Adrenal gland (tissue), 19 donors: ENCODE results near the gene GHR. TPM values are rescaled to one million over a fixed set of nuclear protein-coding genes. Genes with fewer than 3 reads are reported as not detected.

ENCODE experiments used
- DNase-seq, 7 donors: peaks; one replicate each; pipeline ENCODE4 v3.0.0-alpha.2; 2019 to 2020
- H3K27ac ChIP-seq, 5 donors: fragments of 200-600 bp; sonication (generic) in 4 of 5; 1 replicate in 3 of 5; 2 replicates in 2 of 5; pipeline versions ENCODE4 v1.5.1 to v1.8.0; 2016 to 2020; ENCODE audit warnings: mild to moderate bottlenecking in 1 of 5
- H3K27me3 ChIP-seq: fragments of 200-600 bp; 2 replicates; pipeline ENCODE4 v1.8.0; 2021
- H3K36me3 ChIP-seq, 2 donors: fragments of 200-600 bp; replicated peaks in 1 of 2; 1 replicate in 1 of 2; 2 replicates in 1 of 2; pipeline versions ENCODE4 v1.5.1 to v1.8.0; 2018 to 2022
- H3K4me1 ChIP-seq, 2 donors: fragments of 200-600 bp; replicated peaks in 1 of 2; 1 replicate in 1 of 2; 2 replicates in 1 of 2; pipeline versions ENCODE4 v1.5.1 to v1.8.0; 2018 to 2021
- H3K4me3 ChIP-seq, 4 donors: fragments of 200-600 bp; sonication (generic) in 3 of 4; one replicate each; pipeline ENCODE4 v1.5.1; 2016 to 2018
- H3K9me3 ChIP-seq, 3 donors: fragments of 200-600 bp; sonication (generic) in 1 of 3; replicated peaks in 1 of 3; 1 replicate in 2 of 3; 2 replicates in 1 of 3; pipeline versions ENCODE4 v1.5.1 to v1.8.0; 2016 to 2021
- CTCF ChIP-seq, 6 experiments: fragments of 450-650 bp in 4 of 6; fragments of 200-600 bp in 2 of 6; sonication (generic) in 1 of 6; IDR thresholded peaks; 1 replicate in 5 of 6; 2 replicates in 1 of 6; pipeline versions ENCODE4 v1.5.1 to v1.8.0; 2016 to 2021; ENCODE audit warnings: antibody characterized with exemption in 6 of 6, mild to moderate bottlenecking in 2 of 6, moderate library complexity in 1 of 6
- POLR2A ChIP-seq, 2 donors: fragments of 450-650 bp; IDR thresholded peaks; one replicate each; pipeline ENCODE4 v1.6.1; 2017; ENCODE audit warnings: antibody characterized with exemption in 2 of 2, mild to moderate bottlenecking in 2 of 2, moderate library complexity in 1 of 2
- WGBS, 4 donors: extraction: QIAGEN DNeasy Blood & Tissue Kit in 2 of 4; methylation state at CpG; one replicate each; pipeline versions ENCODE4 v1.1.5 to v1.1.7; 2013 to 2017; 5-methylcytosine and 5-hydroxymethylcytosine counted together
- intact Hi-C, 2 donors: fragments of 100-400 bp; cut with DNase I; formaldehyde crosslinking; loops; one replicate each; pipeline versions ENCODE4 v1.14.1 to v1.15.0; 2022 to 2023
- long read RNA-seq, 10 donors: library from polyadenylated mRNA in 3 of 10; unstranded in 2 of 10; stranded (forward) in 1 of 10; transcript quantifications; one replicate each; pipeline ENCODE4 v2.0.0 and lab custom pipeline, GENCODE V29; 2021 to 2026
- polyA plus RNA-seq, 3 donors: library from polyadenylated mRNA; stranded (reverse); fragments of 200-250 nt in 2 of 3; fragments of 350-450 nt in 1 of 3; fragmentation: Illumina TruSeq in 1 of 3; extraction: RNeasy Lipid Tissue Mini Kit (QIAGEN cat#74804) in 1 of 3; gene quantifications; one replicate each; pipeline ENCODE4 v1.2.3, GENCODE V29; 2013 to 2014
- total RNA-seq, 9 donors: library from RNA; depleted of rRNA in 4 of 9; stranded (reverse); fragments of >200 nt in 4 of 9; fragments of 120-200 nt in 1 of 9; fragmentation: NEBNext Ultra II Directional in 1 of 9; extraction: Animal tissue kit (Norgen Biotek cat#: 25700) in 1 of 9; gene quantifications; one replicate each; pipeline versions ENCODE4 v1.1.0 to v1.2.4, GENCODE V29; 2013 to 2023
- donor health status: healthy with polysubstance abuse.
- donor health status: Bipolar disorder and iron deficiency.
- donor health status: DM: yes; HTN: yes; CAD: no.
- donor health status: DM: no; HTN: no; CAD: no.
- donor health status: DM: no; HTN: no; CAD: no.
- donor health status: DM: yes; HTN: yes; CAD: no.

The GHR gene
- total RNA-seq (10 to 100 TPM in 6 of 9 donors, 1 to 10 TPM in 3; 8.2 to 17.1 (median 12.1) TPM), polyA plus RNA-seq (1 to 10 TPM; 2.9 to 6.4 (median 4.3) TPM)
- long read RNA-seq, donor 1, full-length matches to known transcripts = 1 of 1 reads
- long read RNA-seq, donor 1, partial matches to known transcripts = 0 of 1 reads
- long read RNA-seq, donor 1, other reads (novel, unspliced or antisense) = 0 of 1 reads
- long read RNA-seq, donor 2, full-length matches to known transcripts = 1 of 1 reads
- long read RNA-seq, donor 2, partial matches to known transcripts = 0 of 1 reads
- long read RNA-seq, donor 2, other reads (novel, unspliced or antisense) = 0 of 1 reads
- long read RNA-seq, donor 3, full-length matches to known transcripts = 1 of 1 reads
- long read RNA-seq, donor 3, partial matches to known transcripts = 0 of 1 reads
- long read RNA-seq, donor 3, other reads (novel, unspliced or antisense) = 0 of 1 reads
- long read RNA-seq, donor 4 = 0 reads
- long read RNA-seq, donor 5, full-length matches to known transcripts = 1 of 5 reads
- long read RNA-seq, donor 5, partial matches to known transcripts = 1 of 5 reads
- long read RNA-seq, donor 5, other reads (novel, unspliced or antisense) = 3 of 5 reads
- long read RNA-seq, donor 6, partial matches to known transcripts = 1 of 2 reads
- long read RNA-seq, donor 6, other reads (novel, unspliced or antisense) = 1 of 2 reads
- long read RNA-seq, donor 7 = 0 reads
- long read RNA-seq, donor 8, full-length matches to known transcripts = 1 of 7 reads
- long read RNA-seq, donor 8, partial matches to known transcripts = 6 of 7 reads
- long read RNA-seq, donor 8, other reads (novel, unspliced or antisense) = 0 of 7 reads
- long read RNA-seq, donor 9 = 0 reads
- long read RNA-seq, donor 10 = 0 reads

GRCh38 chr5:42423285-42424165 lies at the start of gene GHR:
Gene GHR, plus strand, starts transcription at chr5:42423439. Its CDS starts 142,436 bp downstream, at chr5:42565875.
- Histone ChIP-seq H3K27me3 (no peaks in the 10 kb centered on the region), H3K36me3 (no peaks in the 10 kb centered on the region), H3K4me3 (peak within 1 kb of the TSS; percentile 34 to 69 (median 52)), H3K4me1 (peaks cover 5 to 14% of the 10 kb centered on the region in 2 donors), H3K27ac (peak within 1 kb of the TSS in 4 of 5 donors; percentile 30 to 93 (median 76)), H3K9me3 (no peaks in the 10 kb centered on the region)
- intact Hi-C loops = loop anchor here (10.0 kb wide), 3 partner anchors 161 to 341 kb away; no protein-coding TSS in a partner anchor
- TF ChIP-seq POLR2A (IDR thresholded peaks at IDR 0.05) (peak in 1 of 2 donors; percentile 19), CTCF (IDR thresholded peaks at IDR 0.05) (peak; percentile 53 to 95 (median 84))
- WGBS, 4 donors = 0 to 2% (median 0%) methylated on average over 8 to 60 of the region's 60 CpGs
- peak; percentile 82 to 94 (median 91) for DNase-seq

GRCh38 chr5:42374679-42375273 lies 48.5 kb upstream of the GHR start:
- 69 to 75% (median 72%) methylated on average over 5 of the region's 5 CpGs for WGBS, 4 donors
- Histone ChIP-seq H3K36me3 (no peaks in the 10 kb centered on the region), H3K4me3 (no peak overlapping the region), H3K27ac (no peak overlapping the region), H3K9me3 (no peaks in the 10 kb centered on the region), H3K27me3 (no peaks in the 10 kb centered on the region), H3K4me1 (no peaks in the 10 kb centered on the region)
- intact Hi-C loops = no loop called here
- TF ChIP-seq POLR2A (IDR thresholded peaks at IDR 0.05) = no peak
- no peak for TF ChIP-seq CTCF (IDR thresholded peaks at IDR 0.05)
- no peak for DNase-seq

GRCh38 chr5:42377496-42377895 lies 45.7 kb upstream of the GHR start:
- intact Hi-C loops = no loop called here
- H3K4me1 ChIP-seq = no peaks in the 10 kb centered on the region
- no peak for DNase-seq
- no peaks in the 10 kb centered on the region for H3K36me3 ChIP-seq
- H3K27ac ChIP-seq = no peak overlapping the region
- H3K9me3 ChIP-seq = no peaks in the 10 kb centered on the region
- H3K27me3 ChIP-seq = no peaks in the 10 kb centered on the region
- 9 to 14% (median 12%) methylated on average over 1 of the region's 1 CpG for WGBS, 4 donors
- TF ChIP-seq POLR2A (IDR thresholded peaks at IDR 0.05) (no peak), CTCF (IDR thresholded peaks at IDR 0.05) (no peak)
- no peak overlapping the region for H3K4me3 ChIP-seq
